ENCODE data around the gene IL22RA2. TPM values are rescaled to one million over a fixed set of nuclear protein-coding genes. Genes with fewer than 3 reads are reported as not detected.

Gene IL22RA2
- polyA plus RNA-seq, 2 donors, result 0.04 to 0.09 TPM

GRCh38 chr6:137145421-137145820 lies 28.0 kb downstream of the IL22RA2 start:
- Histone ChIP-seq H3K4me3 (ENCODE audit: low read depth in 1 of 2, low read length in 2 of 2) (no peak overlapping the region), H3K27ac (ENCODE audit: low read depth in 2 of 2, low read length in 1 of 2) (no peak overlapping the region), H3K4me1 (ENCODE audit: control insufficient read depth in 2 of 2, insufficient read depth in 2 of 2, low read length in 1 of 2) (no peaks in the 10 kb centered on the region), H3K9me3 (ENCODE audit: control insufficient read depth in 2 of 2, insufficient read depth in 1 of 2, low read depth in 1 of 2, low read length in 1 of 2) (no peaks in the 10 kb centered on the region), H3K27me3 (ENCODE audit: control insufficient read depth in 1 of 2, insufficient read depth in 2 of 2, low read length in 2 of 2) (no peaks in the 10 kb centered on the region), H3K36me3 (ENCODE audit: control insufficient read depth in 2 of 2, insufficient read depth in 2 of 2, low read length in 1 of 2) (no peaks in the 10 kb centered on the region)
- 75 to 80% methylated on average over 4 of the region's 4 CpGs for WGBS, 2 donors

GRCh38 chr6:137136065-137136464 lies 37.4 kb downstream of the IL22RA2 start:
- Histone ChIP-seq H3K27ac (ENCODE audit: low read depth in 2 of 2, low read length in 1 of 2) (no peak overlapping the region), H3K4me3 (ENCODE audit: low read depth in 1 of 2, low read length in 2 of 2) (no peak overlapping the region), H3K4me1 (ENCODE audit: control insufficient read depth in 2 of 2, insufficient read depth in 2 of 2, low read length in 1 of 2) (peaks cover 0 to 3% of the 10 kb centered on the region in 2 donors), H3K36me3 (ENCODE audit: control insufficient read depth in 2 of 2, insufficient read depth in 2 of 2, low read length in 1 of 2) (no peaks in the 10 kb centered on the region), H3K27me3 (ENCODE audit: control insufficient read depth in 1 of 2, insufficient read depth in 2 of 2, low read length in 2 of 2) (no peaks in the 10 kb centered on the region), H3K9me3 (ENCODE audit: control insufficient read depth in 2 of 2, insufficient read depth in 1 of 2, low read depth in 1 of 2, low read length in 1 of 2) (peaks cover 0 to 9% of the 10 kb centered on the region in 2 donors)
- WGBS, 2 donors, result 68 to 79% methylated on average over 1 of the region's 1 CpG

- no peaks in the 10 kb centered on the region for H3K36me3 ChIP-seq (ENCODE audit: control insufficient read depth in 2 of 2, insufficient read depth in 2 of 2, low read length in 1 of 2)
- no peak overlapping the region for H3K27ac ChIP-seq (ENCODE audit: low read depth in 2 of 2, low read length in 1 of 2)
- peaks cover 0 to 3% of the 10 kb centered on the region in 2 donors for H3K4me1 ChIP-seq (ENCODE audit: control insufficient read depth in 2 of 2, insufficient read depth in 2 of 2, low read length in 1 of 2)
- WGBS, 2 donors, result 90 to 94% methylated on average over 1 of the region's 1 CpG
- no peak overlapping the region for H3K4me3 ChIP-seq (ENCODE audit: low read depth in 1 of 2, low read length in 2 of 2)
- H3K9me3 ChIP-seq (ENCODE audit: control insufficient read depth in 2 of 2, insufficient read depth in 1 of 2, low read depth in 1 of 2, low read length in 1 of 2), result peaks cover 0 to 9% of the 10 kb centered on the region in 2 donors
- no peaks in the 10 kb centered on the region for H3K27me3 ChIP-seq (ENCODE audit: control insufficient read depth in 1 of 2, insufficient read depth in 2 of 2, low read length in 2 of 2)
Measured at GRCh38 chr6:137134483-137134882, 39.0 kb downstream of the IL22RA2 start.

- WGBS, 2 donors, result 92 to 96% methylated on average over 3 of the region's 3 CpGs
- no peak overlapping the region for H3K4me3 ChIP-seq (ENCODE audit: low read depth in 1 of 2, low read length in 2 of 2)
- peaks cover 0 to 9% of the 10 kb centered on the region in 2 donors for H3K9me3 ChIP-seq (ENCODE audit: control insufficient read depth in 2 of 2, insufficient read depth in 1 of 2, low read depth in 1 of 2, low read length in 1 of 2)
- no peaks in the 10 kb centered on the region for H3K36me3 ChIP-seq (ENCODE audit: control insufficient read depth in 2 of 2, insufficient read depth in 2 of 2, low read length in 1 of 2)
- peaks cover 0 to 3% of the 10 kb centered on the region in 2 donors for H3K4me1 ChIP-seq (ENCODE audit: control insufficient read depth in 2 of 2, insufficient read depth in 2 of 2, low read length in 1 of 2)
- no peak overlapping the region for H3K27ac ChIP-seq (ENCODE audit: low read depth in 2 of 2, low read length in 1 of 2)
- H3K27me3 ChIP-seq (ENCODE audit: control insufficient read depth in 1 of 2, insufficient read depth in 2 of 2, low read length in 2 of 2), result no peaks in the 10 kb centered on the region
Measured at GRCh38 chr6:137133122-137133521, 40.3 kb downstream of the IL22RA2 start.

- Histone ChIP-seq H3K4me1 (ENCODE audit: control insufficient read depth in 2 of 2, insufficient read depth in 2 of 2, low read length in 1 of 2) (no peaks in the 10 kb centered on the region), H3K4me3 (ENCODE audit: low read depth in 1 of 2, low read length in 2 of 2) (no peak overlapping the region), H3K36me3 (ENCODE audit: control insufficient read depth in 2 of 2, insufficient read depth in 2 of 2, low read length in 1 of 2) (no peaks in the 10 kb centered on the region), H3K27ac (ENCODE audit: low read depth in 2 of 2, low read length in 1 of 2) (no peak overlapping the region), H3K9me3 (ENCODE audit: control insufficient read depth in 2 of 2, insufficient read depth in 1 of 2, low read depth in 1 of 2, low read length in 1 of 2) (no peaks in the 10 kb centered on the region), H3K27me3 (ENCODE audit: control insufficient read depth in 1 of 2, insufficient read depth in 2 of 2, low read length in 2 of 2) (no peaks in the 10 kb centered on the region)
- WGBS, 2 donors, result 80 to 82% methylated on average over 2 of the region's 2 CpGs
Measured at GRCh38 chr6:137126875-137127485, 46.5 kb downstream of the IL22RA2 start.

- Histone ChIP-seq H3K27ac (ENCODE audit: low read depth in 2 of 2, low read length in 1 of 2) (no peak overlapping the region), H3K4me3 (ENCODE audit: low read depth in 1 of 2, low read length in 2 of 2) (no peak overlapping the region), H3K9me3 (ENCODE audit: control insufficient read depth in 2 of 2, insufficient read depth in 1 of 2, low read depth in 1 of 2, low read length in 1 of 2) (peaks cover 0 to 8% of the 10 kb centered on the region in 2 donors), H3K4me1 (ENCODE audit: control insufficient read depth in 2 of 2, insufficient read depth in 2 of 2, low read length in 1 of 2) (no peaks in the 10 kb centered on the region), H3K36me3 (ENCODE audit: control insufficient read depth in 2 of 2, insufficient read depth in 2 of 2, low read length in 1 of 2) (no peaks in the 10 kb centered on the region), H3K27me3 (ENCODE audit: control insufficient read depth in 1 of 2, insufficient read depth in 2 of 2, low read length in 2 of 2) (no peaks in the 10 kb centered on the region)
- 77 to 93% methylated on average over 2 of the region's 2 CpGs for WGBS, 2 donors
Measured at GRCh38 chr6:137123078-137123477, 50.4 kb downstream of the IL22RA2 start.

GRCh38 chr6:137122612-137123011 lies 50.8 kb downstream of the IL22RA2 start:
- no peak overlapping the region for H3K27ac ChIP-seq (ENCODE audit: low read depth in 2 of 2, low read length in 1 of 2)
- no peaks in the 10 kb centered on the region for H3K36me3 ChIP-seq (ENCODE audit: control insufficient read depth in 2 of 2, insufficient read depth in 2 of 2, low read length in 1 of 2)
- H3K4me3 ChIP-seq (ENCODE audit: low read depth in 1 of 2, low read length in 2 of 2), result no peak overlapping the region
- H3K27me3 ChIP-seq (ENCODE audit: control insufficient read depth in 1 of 2, insufficient read depth in 2 of 2, low read length in 2 of 2), result no peaks in the 10 kb centered on the region
- WGBS, 2 donors, result 67 to 69% methylated on average over 4 of the region's 4 CpGs
- H3K9me3 ChIP-seq (ENCODE audit: control insufficient read depth in 2 of 2, insufficient read depth in 1 of 2, low read depth in 1 of 2, low read length in 1 of 2), result peaks cover 0 to 8% of the 10 kb centered on the region in 2 donors
- H3K4me1 ChIP-seq (ENCODE audit: control insufficient read depth in 2 of 2, insufficient read depth in 2 of 2, low read length in 1 of 2), result no peaks in the 10 kb centered on the region

- H3K36me3 ChIP-seq (ENCODE audit: control insufficient read depth in 2 of 2, insufficient read depth in 2 of 2, low read length in 1 of 2), result no peaks in the 10 kb centered on the region
- no peaks in the 10 kb centered on the region for H3K4me1 ChIP-seq (ENCODE audit: control insufficient read depth in 2 of 2, insufficient read depth in 2 of 2, low read length in 1 of 2)
- H3K4me3 ChIP-seq (ENCODE audit: low read depth in 1 of 2, low read length in 2 of 2), result no peak overlapping the region
- no peak overlapping the region for H3K27ac ChIP-seq (ENCODE audit: low read depth in 2 of 2, low read length in 1 of 2)
- H3K27me3 ChIP-seq (ENCODE audit: control insufficient read depth in 1 of 2, insufficient read depth in 2 of 2, low read length in 2 of 2), result no peaks in the 10 kb centered on the region
- H3K9me3 ChIP-seq (ENCODE audit: control insufficient read depth in 2 of 2, insufficient read depth in 1 of 2, low read depth in 1 of 2, low read length in 1 of 2), result peaks cover 0 to 8% of the 10 kb centered on the region in 2 donors
- WGBS, 2 donors, result 78 to 80% methylated on average over 2 of the region's 2 CpGs
Measured at GRCh38 chr6:137121401-137121997, 51.9 kb downstream of the IL22RA2 start.

GRCh38 chr6:137120748-137121147 lies 52.7 kb downstream of the IL22RA2 start:
- no peaks in the 10 kb centered on the region for H3K36me3 ChIP-seq (ENCODE audit: control insufficient read depth in 2 of 2, insufficient read depth in 2 of 2, low read length in 1 of 2)
- H3K27ac ChIP-seq (ENCODE audit: low read depth in 2 of 2, low read length in 1 of 2), result no peak overlapping the region

More at GRCh38 chr6:137120748-137121147, 52.7 kb downstream of the IL22RA2 start:
- Histone ChIP-seq H3K9me3 (ENCODE audit: control insufficient read depth in 2 of 2, insufficient read depth in 1 of 2, low read depth in 1 of 2, low read length in 1 of 2) (peaks cover 0 to 8% of the 10 kb centered on the region in 2 donors), H3K4me3 (ENCODE audit: low read depth in 1 of 2, low read length in 2 of 2) (no peak overlapping the region), H3K4me1 (ENCODE audit: control insufficient read depth in 2 of 2, insufficient read depth in 2 of 2, low read length in 1 of 2) (no peaks in the 10 kb centered on the region), H3K27me3 (ENCODE audit: control insufficient read depth in 1 of 2, insufficient read depth in 2 of 2, low read length in 2 of 2) (no peaks in the 10 kb centered on the region)
